ENCODE results near the gene MYBPHL.
"Not testable (repeated sequence)": the region's sequence is repeated elsewhere in the genome, so short reads cannot be mapped to it uniquely, and the experiment has no call there.

The MYBPHL gene

DNA sequence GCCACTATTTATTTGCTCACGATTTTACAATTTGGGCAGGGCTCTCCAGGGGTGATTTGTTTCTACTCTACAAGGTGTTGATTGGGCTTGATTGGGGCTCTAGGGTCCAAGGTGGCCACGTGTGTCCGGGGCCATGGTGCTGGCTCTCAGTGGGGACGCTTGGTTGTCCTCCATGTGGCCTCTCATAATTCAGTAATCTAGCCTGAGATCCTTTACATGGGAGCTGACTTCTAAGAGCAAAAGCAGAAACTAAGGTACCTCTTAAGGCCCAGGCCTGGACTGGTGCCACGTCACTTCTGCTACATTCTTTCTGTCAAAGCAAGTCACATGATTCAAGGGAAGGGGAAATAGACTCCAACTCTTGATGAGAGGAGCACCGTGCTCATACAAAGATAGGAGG, 15.8 kb downstream of the MYBPHL start:
- Histone ChIP-seq H3K4me3 (ENCODE audit: low read depth, low read length) (no peak overlapping the region), H3K79me2 (no peaks in the 10 kb centered on the region), H3K36me3 (ENCODE audit: control insufficient read depth, insufficient read depth, low read length) (no peaks in the 10 kb centered on the region), H3K4me1 (no peaks in the 10 kb centered on the region), H3K27me3 (ENCODE audit: control insufficient read depth, insufficient read depth, low read length) (no peaks in the 10 kb centered on the region), H2AFZ (no peak overlapping the region), H3K4me2 (ENCODE audit: low read length) (no peak overlapping the region), H3K9me3 (ENCODE audit: control insufficient read depth, low read length) (no peaks in the 10 kb centered on the region), H3K9ac (no peak overlapping the region), H3K27ac (no peak overlapping the region)
- TF ChIP-seq, protein P1, sequence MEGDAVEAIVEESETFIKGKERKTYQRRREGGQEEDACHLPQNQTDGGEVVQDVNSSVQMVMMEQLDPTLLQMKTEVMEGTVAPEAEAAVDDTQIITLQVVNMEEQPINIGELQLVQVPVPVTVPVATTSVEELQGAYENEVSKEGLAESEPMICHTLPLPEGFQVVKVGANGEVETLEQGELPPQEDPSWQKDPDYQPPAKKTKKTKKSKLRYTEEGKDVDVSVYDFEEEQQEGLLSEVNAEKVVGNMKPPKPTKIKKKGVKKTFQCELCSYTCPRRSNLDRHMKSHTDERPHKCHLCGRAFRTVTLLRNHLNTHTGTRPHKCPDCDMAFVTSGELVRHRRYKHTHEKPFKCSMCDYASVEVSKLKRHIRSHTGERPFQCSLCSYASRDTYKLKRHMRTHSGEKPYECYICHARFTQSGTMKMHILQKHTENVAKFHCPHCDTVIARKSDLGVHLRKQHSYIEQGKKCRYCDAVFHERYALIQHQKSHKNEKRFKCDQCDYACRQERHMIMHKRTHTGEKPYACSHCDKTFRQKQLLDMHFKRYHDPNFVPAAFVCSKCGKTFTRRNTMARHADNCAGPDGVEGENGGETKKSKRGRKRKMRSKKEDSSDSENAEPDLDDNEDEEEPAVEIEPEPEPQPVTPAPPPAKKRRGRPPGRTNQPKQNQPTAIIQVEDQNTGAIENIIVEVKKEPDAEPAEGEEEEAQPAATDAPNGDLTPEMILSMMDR (IDR thresholded peaks at IDR 0.05), result no peak

DNA sequence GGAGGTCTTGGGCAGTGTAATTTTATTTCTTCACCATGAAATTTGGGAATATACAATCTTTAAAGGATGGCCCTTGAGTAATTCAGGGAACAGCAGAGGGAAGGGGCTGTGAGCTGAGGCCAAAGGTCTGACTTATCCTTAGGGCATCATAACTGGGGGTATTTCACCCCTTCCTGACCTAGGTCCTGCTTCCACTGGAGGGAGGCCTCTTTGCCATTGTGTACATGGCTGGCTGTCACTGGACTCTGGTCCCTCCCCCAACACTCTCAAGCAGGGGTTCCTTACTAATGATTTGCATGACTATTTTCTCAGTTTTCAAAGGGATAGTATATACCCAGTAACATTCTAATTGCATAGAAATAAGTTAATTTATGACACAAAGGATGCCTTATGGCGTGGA, 16.7 kb downstream of the MYBPHL start:
- H3K36me3 ChIP-seq (ENCODE audit: control insufficient read depth, insufficient read depth, low read length), result no peaks in the 10 kb centered on the region
- no peak overlapping the region for H3K27ac ChIP-seq
- H2AFZ ChIP-seq, result no peak overlapping the region
- no peaks in the 10 kb centered on the region for H3K27me3 ChIP-seq (ENCODE audit: control insufficient read depth, insufficient read depth, low read length)
- H3K4me3 ChIP-seq (ENCODE audit: low read depth, low read length), result no peak overlapping the region
- H3K79me2 ChIP-seq, result no peaks in the 10 kb centered on the region
- TF ChIP-seq, protein P1 (IDR thresholded peaks at IDR 0.05), result no peak
- no peaks in the 10 kb centered on the region for H3K9me3 ChIP-seq (ENCODE audit: control insufficient read depth, low read length)
- H3K4me2 ChIP-seq (ENCODE audit: low read length), result no peak overlapping the region
- H3K4me1 ChIP-seq, result no peaks in the 10 kb centered on the region
- H3K9ac ChIP-seq, result no peak overlapping the region

DNA sequence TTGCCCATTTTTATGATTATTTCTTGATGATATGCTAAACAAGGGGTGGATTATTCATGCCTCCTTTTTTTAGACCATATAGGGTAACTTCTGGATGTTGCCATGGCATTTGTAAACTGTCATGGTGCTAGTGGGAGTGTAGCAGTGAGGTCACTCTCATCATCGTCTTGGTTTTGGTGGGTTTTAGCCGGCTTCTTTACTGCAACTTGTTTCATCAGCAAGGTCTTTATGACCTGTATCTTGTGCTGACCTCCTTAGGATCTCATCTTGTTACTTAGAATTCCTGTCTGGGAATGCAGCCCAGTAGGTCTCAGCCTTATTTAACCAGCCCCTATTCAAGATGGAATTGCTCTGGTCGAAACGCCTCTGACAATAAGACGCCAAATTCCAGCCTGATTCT, 20.0 kb downstream of the MYBPHL start:
- H3K36me3 ChIP-seq (ENCODE audit: control insufficient read depth, insufficient read depth, low read length); H3K4me3 ChIP-seq (ENCODE audit: low read depth, low read length); H3K4me2 ChIP-seq (ENCODE audit: low read length); H3K27me3 ChIP-seq (ENCODE audit: control insufficient read depth, insufficient read depth, low read length); H3K79me2 ChIP-seq; H3K4me1 ChIP-seq; H3K9me3 ChIP-seq (ENCODE audit: control insufficient read depth, low read length); H3K9ac ChIP-seq; H3K27ac ChIP-seq; H2AFZ ChIP-seq: not testable (repeated sequence)

DNA sequence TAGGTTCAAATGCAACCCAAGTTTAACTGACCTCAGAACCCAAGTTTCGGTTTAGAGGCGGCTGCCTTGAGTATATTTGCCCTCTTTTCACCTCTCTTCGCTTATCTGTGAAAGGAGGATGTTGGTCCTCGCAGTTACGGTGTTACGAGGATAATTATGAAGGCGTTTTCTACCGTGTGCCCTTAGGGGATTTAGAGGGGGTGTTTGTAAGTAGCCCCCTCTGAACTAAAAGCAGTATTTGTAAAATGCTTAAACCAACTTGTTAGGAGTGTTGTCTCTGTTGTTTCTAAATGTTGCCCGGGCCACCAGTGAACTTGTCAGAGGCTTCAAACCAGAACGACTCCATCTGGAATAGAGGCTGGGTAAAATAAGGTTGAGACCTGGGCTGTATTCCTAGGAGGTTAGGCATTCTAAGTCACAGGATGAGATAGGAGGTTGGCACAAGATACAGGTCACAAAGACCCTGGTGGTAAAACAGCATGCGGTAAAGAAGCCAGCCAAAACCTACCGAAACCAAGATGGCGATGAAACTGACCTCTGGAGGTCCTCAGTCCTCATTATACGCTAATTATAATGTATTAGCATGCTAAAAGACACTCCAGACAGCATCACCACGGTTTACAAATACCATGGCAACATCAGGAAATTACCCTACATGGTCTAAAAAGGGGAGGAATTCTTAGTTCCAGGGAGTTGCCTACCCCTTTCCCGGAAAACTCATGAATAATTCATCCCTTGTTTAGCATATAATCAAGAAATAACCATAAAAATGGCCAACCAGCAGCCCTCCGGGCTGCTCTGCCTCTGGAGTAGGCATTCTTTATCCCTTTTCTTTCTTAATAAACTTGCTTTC, 22.8 kb downstream of the MYBPHL start:
- Histone ChIP-seq H3K79me2 (no peaks in the 10 kb centered on the region), H3K9ac (peak overlapping the region; percentile 11), H2AFZ (peak overlapping the region; percentile 89), H3K9me3 (ENCODE audit: control insufficient read depth, low read length) (no peaks in the 10 kb centered on the region), H3K27ac (peak overlapping the region; percentile 79), H3K4me1 (no peaks in the 10 kb centered on the region), H3K27me3 (ENCODE audit: control insufficient read depth, insufficient read depth, low read length) (no peaks in the 10 kb centered on the region), H3K36me3 (ENCODE audit: control insufficient read depth, insufficient read depth, low read length) (no peaks in the 10 kb centered on the region), H3K4me3 (ENCODE audit: low read depth, low read length) (peak overlapping the region; percentile 73), H3K4me2 (ENCODE audit: low read length) (peak overlapping the region; percentile 99)
- TF ChIP-seq, protein P1 (IDR thresholded peaks at IDR 0.05), result no peak

GRCh38 chr1:109282952-109283747, 23.7 kb downstream of the MYBPHL start, which contains the start of gene PSRC1:
Gene PSRC1, minus strand, starts transcription at chr1:109283145.
- Histone ChIP-seq H2AFZ (peak within 1 kb of the TSS; percentile 89), H3K9ac (peak within 1 kb of the TSS; percentile 11), H3K4me2 (ENCODE audit: low read length) (peak within 1 kb of the TSS; percentile 99), H3K27me3 (ENCODE audit: control insufficient read depth, insufficient read depth, low read length) (no peaks in the 10 kb centered on the region), H3K4me1 (no peaks in the 10 kb centered on the region), H3K27ac (peak within 1 kb of the TSS; percentile 79), H3K4me3 (ENCODE audit: low read depth, low read length) (peak within 1 kb of the TSS; percentile 73), H3K36me3 (ENCODE audit: control insufficient read depth, insufficient read depth, low read length) (no peaks in the 10 kb centered on the region), H3K79me2 (no peaks in the 10 kb centered on the region), H3K9me3 (ENCODE audit: control insufficient read depth, low read length) (no peaks in the 10 kb centered on the region)
- TF ChIP-seq, protein P1 (IDR thresholded peaks at IDR 0.05), result peak; percentile 45

Data from parathyroid adenoma (tissue), 2 donors.